Medulla oblongata (tissue), 1 donor: ENCODE data around the gene UBE2Q1.

Experiments
- DNase-seq: peaks from one replicate; pipeline ENCODE4 v3.0.0-alpha.2; 2015; ENCODE audit errors: extremely low spot score

UBE2Q1 gene

DNA sequence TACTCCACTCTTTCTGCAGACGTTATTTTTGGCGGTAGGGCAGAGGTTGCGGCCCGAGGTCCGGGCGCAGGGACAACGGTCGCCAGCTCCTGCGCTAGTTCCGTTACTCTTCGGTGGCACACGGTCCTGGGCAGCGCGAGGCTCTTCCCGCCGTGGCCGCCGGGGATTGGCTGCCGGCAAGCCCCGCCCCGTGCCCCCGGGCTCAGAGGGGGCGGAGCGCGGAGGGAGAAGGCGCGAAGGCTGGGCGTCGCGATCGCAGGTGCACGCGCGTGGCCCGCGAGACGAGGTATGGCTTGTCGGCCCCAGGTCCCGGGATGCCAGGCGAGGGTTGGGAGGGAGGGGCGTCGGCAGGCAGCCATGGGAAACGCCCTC lies 55.7 kb downstream of the UBE2Q1 start:
- no peak for DNase-seq

DNA sequence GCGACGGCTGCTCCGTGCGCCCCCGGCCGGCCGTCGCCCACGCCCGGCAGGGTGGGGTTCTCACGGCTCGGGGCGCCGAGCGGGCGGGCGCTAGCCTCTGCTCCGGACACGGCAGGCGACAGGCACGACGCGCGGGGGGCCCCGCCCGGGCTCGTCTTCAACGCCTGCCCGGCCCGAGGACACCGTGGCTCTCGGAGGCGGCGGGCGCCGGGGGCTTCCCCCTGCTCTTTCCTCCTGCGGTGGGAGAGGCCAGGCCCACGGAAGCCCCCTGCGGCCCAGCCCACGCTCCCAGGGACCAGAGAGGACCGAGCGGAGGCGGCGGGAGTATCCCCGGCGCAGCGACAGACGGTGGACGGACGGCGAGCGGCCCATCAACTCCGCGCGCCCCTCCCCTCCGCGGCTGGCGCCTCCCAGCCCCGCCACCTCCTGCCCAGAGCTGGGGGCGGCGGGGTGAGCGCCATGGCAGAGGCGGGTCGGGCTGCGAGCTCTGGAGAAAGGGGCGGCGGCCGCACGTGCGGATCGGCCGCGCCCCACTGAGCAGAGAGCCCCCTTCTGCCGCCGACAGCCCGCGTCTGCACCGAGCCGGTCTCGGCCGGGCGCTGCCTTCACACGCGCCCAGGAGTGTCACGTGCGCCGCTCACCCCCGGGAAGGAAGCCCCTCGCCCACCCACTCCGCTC lies 56.3 kb downstream of the UBE2Q1 start, which contains the start of the genes SHE and TDRD10:
Gene SHE, minus strand, starts transcription at position 347 of the 678 bp plus-strand sequence. CDS start 386 bp downstream, outside the sequence.
Gene TDRD10, plus strand, starts transcription at position 154 of the 678 bp plus-strand sequence. CDS start 4,685 bp downstream, outside the sequence.
- DNase-seq = no peak

GRCh38 chr1:154501423-154502065 lies 56.9 kb downstream of the UBE2Q1 start:
- DNase-seq = no peak

DNA sequence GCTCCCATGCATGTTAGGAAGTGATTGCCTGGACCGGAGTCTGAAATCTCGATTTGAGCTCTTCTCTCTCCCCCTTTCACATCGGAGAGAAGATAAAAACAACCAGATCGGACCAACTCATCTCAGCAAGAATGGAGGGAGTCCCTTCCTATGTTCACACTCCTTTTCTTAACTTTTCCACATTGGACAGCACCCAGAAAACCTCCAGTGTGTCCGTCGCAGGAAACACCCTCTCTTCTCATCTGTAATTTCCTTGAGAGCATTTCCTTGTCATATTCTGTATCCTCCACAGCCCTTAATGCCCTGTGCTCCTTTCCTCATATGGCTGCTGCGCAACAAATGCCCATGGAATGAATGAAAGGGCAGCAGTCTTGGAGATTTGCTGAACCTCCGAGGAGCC lies 57.9 kb downstream of the UBE2Q1 start:
- no peak for DNase-seq

DNA sequence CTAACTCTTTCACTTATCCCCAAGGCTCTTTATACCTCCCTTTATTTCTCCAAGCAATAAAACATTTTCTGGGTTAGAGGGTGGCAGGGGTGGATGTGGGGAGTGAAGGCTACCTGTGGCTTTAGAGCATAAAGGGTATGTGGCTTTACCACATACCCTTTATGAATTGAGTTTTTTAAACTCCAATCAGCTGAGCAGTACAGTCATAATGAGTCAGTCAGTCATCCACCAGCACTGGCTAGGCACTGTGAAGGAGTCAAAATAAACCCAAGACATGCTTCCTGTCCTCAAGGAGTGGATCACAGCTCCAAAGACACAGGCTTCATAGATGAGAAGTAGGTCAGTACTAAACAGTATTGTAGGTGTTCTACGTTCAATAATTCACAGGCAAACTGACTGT lies 59.0 kb downstream of the UBE2Q1 start:
- no peak for DNase-seq
